Posterior vena cava (tissue), 2 donors: ENCODE results near the gene CDS1. TPM values are rescaled to one million over a fixed set of nuclear protein-coding genes. Genes with fewer than 3 reads are reported as not detected.
"Not testable (repeated sequence)": the region's sequence is repeated elsewhere in the genome, so short reads cannot be mapped to it uniquely, and the experiment has no call there.

Experiments used
- DNase-seq: peaks from one replicate; pipeline ENCODE4 v3.0.0-alpha.2; 2020; ENCODE audit warnings: low spot score
- intact Hi-C, 2 donors: fragments of 100-400 bp; cut with DNase I; formaldehyde crosslinking; loops; one replicate each; pipeline versions ENCODE4 v1.14.1 to v1.14.2; 2022 to 2023
- total RNA-seq, 2 donors: library from RNA; stranded (reverse); fragmentation: NEBNext Ultra II Directional; extraction: Animal tissue kit (Norgen Biotek cat#: 25700); gene quantifications; one replicate each; pipeline ENCODE4 v1.2.1, GENCODE V29; 2021
- donor health status: DM: yes; HTN: yes; CAD: no.
- donor health status: DM: yes; HTN: yes; CAD: no.

Gene CDS1
- total RNA-seq, 2 donors from 2014 or later = 0.65 to 0.90 TPM

- no peak for DNase-seq
- intact Hi-C loops = no loop called here
Measured at GRCh38 chr4:84661191-84661939, 78.4 kb downstream of the CDS1 start.

- intact Hi-C loops, DNase-seq: not testable (repeated sequence)
Measured at GRCh38 chr4:84664767-84665166, 81.8 kb downstream of the CDS1 start.

- DNase-seq = no peak
- intact Hi-C loops = no loop called here
Measured at GRCh38 chr4:84666439-84666838, 83.5 kb downstream of the CDS1 start.

- DNase-seq = no peak
- intact Hi-C loops = no loop called here
Measured at GRCh38 chr4:84669201-84669600, 86.3 kb downstream of the CDS1 start.

GRCh38 chr4:84672177-84672576 is 89.2 kb downstream of the CDS1 start:
- intact Hi-C loops = no loop called here
- no peak for DNase-seq

- intact Hi-C loops = no loop called here
- no peak for DNase-seq
Measured at GRCh38 chr4:84673475-84674240, 90.7 kb downstream of the CDS1 start.

GRCh38 chr4:84677093-84677492 is 94.2 kb downstream of the CDS1 start:
- DNase-seq = no peak
- intact Hi-C loops = no loop called here

GRCh38 chr4:84677995-84678394 is 95.1 kb downstream of the CDS1 start:
- intact Hi-C loops = no loop called here
- no peak for DNase-seq

GRCh38 chr4:84678976-84679744 is 96.2 kb downstream of the CDS1 start:
- no peak for DNase-seq
- intact Hi-C loops = no loop called here

- intact Hi-C loops = no loop called here
- no peak for DNase-seq
Measured at GRCh38 chr4:84680956-84681355, 98.0 kb downstream of the CDS1 start.

GRCh38 chr4:84681486-84682274 is 98.8 kb downstream of the CDS1 start:
- intact Hi-C loops = no loop called here
- no peak for DNase-seq

GRCh38 chr4:84682661-84683060 is 99.7 kb downstream of the CDS1 start:
- intact Hi-C loops, DNase-seq: not testable (repeated sequence)

- intact Hi-C loops = no loop called here
Measured at GRCh38 chr4:84683064-84683850, 100.3 kb downstream of the CDS1 start.

GRCh38 chr4:84684361-84684760 is 101.4 kb downstream of the CDS1 start:
- intact Hi-C loops = no loop called here
- DNase-seq = no peak

More at GRCh38 chr4:84683064-84683850, 100.3 kb downstream of the CDS1 start:
- DNase-seq = no peak

- no peak for DNase-seq
- intact Hi-C loops = no loop called here
Measured at GRCh38 chr4:84685105-84685504, 102.2 kb downstream of the CDS1 start.

GRCh38 chr4:84688605-84689004 is 105.7 kb downstream of the CDS1 start:
- intact Hi-C loops = no loop called here
- DNase-seq = no peak

GRCh38 chr4:84689197-84689596 is 106.3 kb downstream of the CDS1 start:
- no peak for DNase-seq
- intact Hi-C loops = no loop called here

GRCh38 chr4:84690481-84690880 is 107.6 kb downstream of the CDS1 start:
- intact Hi-C loops = loop anchor here in 1 of 2 donors (2.0 kb wide), 1 partner anchor 72 kb away; no protein-coding TSS in a partner anchor

More at GRCh38 chr4:84690481-84690880, 107.6 kb downstream of the CDS1 start:
- no peak for DNase-seq
